SK-N-MC (cell line): Measurements from ENCODE around the gene CD28.

Experiments used
- EZH2 ChIP-seq: fragments of 200-600 bp; sonication (generic); IDR thresholded peaks from one replicate; pipeline ENCODE4 v1.6.1; 2017; ENCODE audit warnings: antibody characterized with exemption
- POLR2AphosphoS5 ChIP-seq: IDR thresholded peaks from 2 replicates; pipeline ENCODE4 v1.6.1; 2012; ENCODE audit warnings: mild to moderate bottlenecking, low read depth, low read length, borderline replicate concordance

DNA sequence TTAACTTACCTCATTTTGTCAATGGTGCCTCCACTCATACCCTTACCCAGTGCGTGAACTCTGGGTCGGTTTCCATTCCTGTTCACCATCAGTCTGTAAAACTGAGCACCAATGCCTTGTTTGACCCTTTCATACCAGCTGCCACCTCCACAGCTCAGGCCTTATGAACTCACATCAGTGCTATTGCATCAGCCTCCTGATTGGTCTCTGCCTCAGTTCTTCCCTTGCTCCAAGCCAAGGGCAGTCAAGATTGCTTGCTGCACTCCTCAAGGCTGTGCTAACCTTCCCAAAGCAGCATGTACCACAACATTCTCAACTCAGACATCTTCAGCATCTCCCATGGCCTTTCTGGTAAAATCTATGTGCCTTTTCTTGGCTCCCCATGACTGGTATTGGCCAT lies 9.3 kb downstream of the CD28 start:
- TF ChIP-seq POLR2AphosphoS5 (no peak), EZH2 (no peak)
